Body of pancreas (tissue), 4 donors: ENCODE measurements around the gene KCNT2. TPM values are rescaled to one million over a fixed set of nuclear protein-coding genes. Genes with fewer than 3 reads are reported as not detected.

Experiments used
- ATAC-seq: fragments of 150-250 bp; one replicate; pipeline ENCODE4 v1.9.1; 2016
- DNase-seq, 4 donors: peaks; one replicate each; pipeline ENCODE4 v3.0.0-alpha.2; 2019
- H3K27ac ChIP-seq, 4 donors: fragments of 200-600 bp; sonication (generic); 1 replicate in 3 of 4; 2 replicates in 1 of 4; pipeline versions ENCODE4 v1.5.1 to v1.6.1; 2016 to 2019; ENCODE audit warnings: mild to moderate bottlenecking in 1 of 4, mixed read lengths in 1 of 4, moderate library complexity in 1 of 4
- H3K27me3 ChIP-seq, 2 donors: fragments of 200-600 bp; sonication (generic); one replicate each; pipeline ENCODE4 v1.6.0; 2016; ENCODE audit warnings: mild to moderate bottlenecking in 1 of 2
- H3K36me3 ChIP-seq, 2 donors: fragments of 200-600 bp; sonication (generic); replicated peaks in 1 of 2; 2 replicates each; pipeline ENCODE4 v1.5.1; 2016; ENCODE audit warnings: low read depth in 2 of 2; ENCODE audit not compliant: insufficient read depth in 1 of 2
- H3K4me1 ChIP-seq: fragments of 200-600 bp; sonication (generic); one replicate; pipeline ENCODE4 v1.6.0; 2016
- H3K4me3 ChIP-seq, 2 donors: fragments of 200-600 bp; sonication (generic); 1 replicate in 1 of 2; 2 replicates in 1 of 2; pipeline ENCODE4 v1.5.1; 2016 to 2019
- H3K9me3 ChIP-seq, 3 donors: fragments of 200-600 bp; sonication (generic); 1 replicate in 2 of 3; 2 replicates in 1 of 3; pipeline ENCODE4 v1.5.1; 2016
- POLR2A ChIP-seq, 3 donors: fragments of 450-650 bp; IDR thresholded peaks; one replicate each; pipeline ENCODE4 v1.6.1; 2016; ENCODE audit warnings: antibody characterized with exemption in 3 of 3, mild to moderate bottlenecking in 2 of 3
- whole genome bisulfite sequencing, 2 donors: methylation state at CpG; one replicate each; pipeline ENCODE4 v1.1.5; 2017; 5-methylcytosine and 5-hydroxymethylcytosine counted together
- intact Hi-C: fragments of 100-400 bp; cut with DNase I; formaldehyde crosslinking; loops from one replicate; pipeline ENCODE4 v1.15.1; 2023
- total RNA-seq, 2 donors: library from RNA; depleted of rRNA; stranded (reverse); fragments of >200 nt; gene quantifications; one replicate each; pipeline ENCODE4 v1.1.0, GENCODE V29; 2016
- TF ChIP-seq, protein P1 (sequence below), 7 experiments: fragments of 450-650 bp in 4 of 7; fragments of 200-600 bp in 3 of 7; sonication (generic) in 3 of 7; IDR thresholded peaks; one replicate each; pipeline ENCODE4 v1.5.1; 2016 to 2019; ENCODE audit warnings: antibody characterized with exemption in 7 of 7

Gene KCNT2
- total RNA-seq, 2 donors from 2014 or later, result 0.78 to 0.99 TPM

DNA sequence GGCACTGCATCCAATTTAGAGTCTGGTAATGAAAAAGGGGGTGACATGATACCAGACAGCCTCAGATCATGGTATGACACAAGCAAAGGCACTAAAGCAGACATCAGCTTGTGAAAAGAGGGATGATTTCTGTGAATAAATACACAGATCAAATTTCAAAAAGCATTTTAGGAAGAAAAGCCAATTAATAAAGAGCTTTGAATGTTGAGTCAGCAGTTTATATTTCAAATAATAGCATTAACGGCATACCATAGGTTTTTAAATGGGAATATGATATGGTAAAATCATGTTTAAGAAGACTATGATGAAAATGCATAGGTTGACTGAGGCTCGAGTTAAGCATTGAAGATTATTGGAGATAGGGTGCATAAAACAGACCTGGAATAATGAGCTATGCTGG is 13.5 kb downstream of the KCNT2 start:
- H3K36me3 ChIP-seq, result no peaks in the 10 kb centered on the region
- no peak overlapping the region for H3K4me3 ChIP-seq
- TF ChIP-seq POLR2A (IDR thresholded peaks at IDR 0.05), result no peak
- TF ChIP-seq, protein P1, sequence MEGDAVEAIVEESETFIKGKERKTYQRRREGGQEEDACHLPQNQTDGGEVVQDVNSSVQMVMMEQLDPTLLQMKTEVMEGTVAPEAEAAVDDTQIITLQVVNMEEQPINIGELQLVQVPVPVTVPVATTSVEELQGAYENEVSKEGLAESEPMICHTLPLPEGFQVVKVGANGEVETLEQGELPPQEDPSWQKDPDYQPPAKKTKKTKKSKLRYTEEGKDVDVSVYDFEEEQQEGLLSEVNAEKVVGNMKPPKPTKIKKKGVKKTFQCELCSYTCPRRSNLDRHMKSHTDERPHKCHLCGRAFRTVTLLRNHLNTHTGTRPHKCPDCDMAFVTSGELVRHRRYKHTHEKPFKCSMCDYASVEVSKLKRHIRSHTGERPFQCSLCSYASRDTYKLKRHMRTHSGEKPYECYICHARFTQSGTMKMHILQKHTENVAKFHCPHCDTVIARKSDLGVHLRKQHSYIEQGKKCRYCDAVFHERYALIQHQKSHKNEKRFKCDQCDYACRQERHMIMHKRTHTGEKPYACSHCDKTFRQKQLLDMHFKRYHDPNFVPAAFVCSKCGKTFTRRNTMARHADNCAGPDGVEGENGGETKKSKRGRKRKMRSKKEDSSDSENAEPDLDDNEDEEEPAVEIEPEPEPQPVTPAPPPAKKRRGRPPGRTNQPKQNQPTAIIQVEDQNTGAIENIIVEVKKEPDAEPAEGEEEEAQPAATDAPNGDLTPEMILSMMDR (IDR thresholded peaks at IDR 0.05), result no peak
- no peak overlapping the region for H3K27ac ChIP-seq
- H3K9me3 ChIP-seq, result no peaks in the 10 kb centered on the region
- WGBS, 2 donors, result 59 to 65% methylated on average over 2 of the region's 2 CpGs
- H3K4me1 ChIP-seq, result no peaks in the 10 kb centered on the region
- DNase-seq (no peak), ATAC-seq (no peak)
- intact Hi-C loops, result no loop called here
- no peaks in the 10 kb centered on the region for H3K27me3 ChIP-seq

DNA sequence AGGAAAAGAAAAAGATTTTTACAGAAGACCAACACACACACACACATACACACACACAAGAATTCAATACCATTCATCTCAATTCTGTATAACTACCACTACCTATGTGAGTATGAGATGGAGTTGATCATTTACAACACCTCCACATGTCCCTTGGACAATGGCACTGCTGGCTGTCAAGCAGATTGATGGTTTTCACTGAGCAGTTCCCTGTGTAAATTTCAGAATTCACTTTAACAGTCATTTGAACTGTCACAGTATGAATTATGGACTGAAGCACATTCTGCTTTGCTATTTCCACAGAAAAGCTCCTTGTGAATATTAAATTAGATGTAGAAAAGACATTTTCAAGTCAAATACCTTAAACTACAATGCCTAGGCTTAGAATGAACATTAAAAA is 14.3 kb downstream of the KCNT2 start:
- H3K4me3 ChIP-seq, result no peak overlapping the region
- intact Hi-C loops, result no loop called here
- H3K4me1 ChIP-seq, result no peaks in the 10 kb centered on the region
- ATAC-seq (no peak), DNase-seq (no peak)
- no peaks in the 10 kb centered on the region for H3K27me3 ChIP-seq
- H3K36me3 ChIP-seq, result no peaks in the 10 kb centered on the region
- TF ChIP-seq, protein P1 (IDR thresholded peaks at IDR 0.05), result no peak
- no peak for TF ChIP-seq POLR2A (IDR thresholded peaks at IDR 0.05)
- no peaks in the 10 kb centered on the region for H3K9me3 ChIP-seq
- H3K27ac ChIP-seq, result no peak overlapping the region

- Histone ChIP-seq H3K4me3 (no peak overlapping the region), H3K36me3 (no peaks in the 10 kb centered on the region), H3K4me1 (no peaks in the 10 kb centered on the region), H3K9me3 (no peaks in the 10 kb centered on the region), H3K27me3 (no peaks in the 10 kb centered on the region), H3K27ac (no peak overlapping the region)
- no peak for TF ChIP-seq POLR2A (IDR thresholded peaks at IDR 0.05)
- TF ChIP-seq, protein P1 (IDR thresholded peaks at IDR 0.05), result no peak
- 47 to 56% methylated on average over 3 of the region's 3 CpGs for WGBS, 2 donors
- no peak for ATAC-seq
- intact Hi-C loops, result no loop called here
- no peak for DNase-seq
Observed at GRCh38 chr1:196590959-196591358, 17.3 kb downstream of the KCNT2 start.

DNA sequence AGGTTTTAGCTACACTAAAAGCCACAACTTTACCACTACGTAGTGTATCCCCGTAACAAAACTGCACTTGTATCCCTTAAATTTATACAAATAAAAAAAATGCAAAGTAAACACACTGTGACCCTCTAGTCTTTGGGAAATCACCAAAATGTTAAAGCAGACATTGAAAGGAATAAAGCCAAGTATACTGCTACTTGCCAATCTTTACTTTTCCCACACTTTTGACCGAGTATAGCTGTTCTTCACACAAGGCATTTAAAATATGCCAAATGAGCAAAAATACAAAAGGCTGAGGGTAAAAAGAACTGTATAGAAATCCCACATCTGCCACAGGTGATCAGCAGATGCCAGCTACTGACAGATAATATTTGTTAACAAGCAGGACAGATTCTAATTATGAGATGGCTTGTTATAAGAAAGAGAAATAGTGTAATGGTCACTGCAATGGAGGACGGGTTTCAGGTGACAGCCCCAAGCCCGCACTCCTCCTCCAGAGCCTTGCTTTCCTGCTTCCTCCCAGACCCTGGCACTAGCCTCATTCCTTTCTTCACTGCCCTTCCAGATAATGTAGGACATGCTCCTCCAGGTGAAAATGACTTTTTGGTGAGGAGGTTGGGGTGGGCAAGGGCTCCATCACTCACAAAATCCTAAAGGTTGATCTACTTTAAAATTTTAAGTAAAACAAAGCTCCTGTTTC is 18.1 kb downstream of the KCNT2 start:
- H3K4me3 ChIP-seq, result no peak overlapping the region
- intact Hi-C loops, result no loop called here
- WGBS, 2 donors, result 45 to 51% methylated on average over 5 of the region's 5 CpGs

More for the DNA sequence above, 18.1 kb downstream of the KCNT2 start:
- no peaks in the 10 kb centered on the region for H3K9me3 ChIP-seq
- TF ChIP-seq, protein P1 (IDR thresholded peaks at IDR 0.05), result no peak
- no peak for TF ChIP-seq POLR2A (IDR thresholded peaks at IDR 0.05)
- H3K27ac ChIP-seq, result no peak overlapping the region
- H3K36me3 ChIP-seq, result no peaks in the 10 kb centered on the region
- DNase-seq (no peak), ATAC-seq (no peak)
- H3K4me1 ChIP-seq, result no peaks in the 10 kb centered on the region
- H3K27me3 ChIP-seq, result no peaks in the 10 kb centered on the region
